Adipocyte (in vitro differentiated cells): Measurements from ENCODE around the gene TDRD10.

Source experiments
- DNase-seq: peaks from one replicate; pipeline ENCODE4 v3.0.0-alpha.2; 2015; ENCODE audit warnings: low read depth
- H3K27me3 ChIP-seq: replicated peaks from 2 replicates; pipeline ENCODE4 v1.7.0; 2013; ENCODE audit warnings: mild to moderate bottlenecking, low read length, moderate library complexity; ENCODE audit not compliant: control insufficient read depth, insufficient read depth
- H3K36me3 ChIP-seq: 2 replicates; pipeline ENCODE4 v1.7.0; 2013; ENCODE audit warnings: low read length, mild to moderate bottlenecking, moderate library complexity; ENCODE audit not compliant: control insufficient read depth, insufficient read depth, severe bottlenecking
- H3K4me1 ChIP-seq: 2 replicates; pipeline ENCODE4 v1.7.0; 2013; ENCODE audit warnings: mild to moderate bottlenecking, low read length, moderate library complexity; ENCODE audit not compliant: control insufficient read depth, insufficient read depth
- H3K4me3 ChIP-seq: 2 replicates; pipeline ENCODE4 v1.7.0; 2013; ENCODE audit warnings: mild to moderate bottlenecking, low read length, moderate library complexity
- H3K9ac ChIP-seq: 2 replicates; pipeline ENCODE4 v1.7.0; 2013; ENCODE audit warnings: mild to moderate bottlenecking, low read length, moderate library complexity
- H3K9me3 ChIP-seq: 2 replicates; pipeline ENCODE4 v1.7.0; 2013; ENCODE audit warnings: mild to moderate bottlenecking, low read length, moderate library complexity; ENCODE audit not compliant: control insufficient read depth

The TDRD10 gene

GRCh38 chr1:154497026-154497806, 4.8 kb upstream of the TDRD10 start:
- Histone ChIP-seq H3K4me1 (peaks cover 5% of the 10 kb centered on the region), H3K36me3 (no peaks in the 10 kb centered on the region), H3K9me3 (no peaks in the 10 kb centered on the region), H3K27me3 (peaks cover 39% of the 10 kb centered on the region), H3K9ac (no peak overlapping the region), H3K4me3 (no peak overlapping the region)
- no peak for DNase-seq

DNA sequence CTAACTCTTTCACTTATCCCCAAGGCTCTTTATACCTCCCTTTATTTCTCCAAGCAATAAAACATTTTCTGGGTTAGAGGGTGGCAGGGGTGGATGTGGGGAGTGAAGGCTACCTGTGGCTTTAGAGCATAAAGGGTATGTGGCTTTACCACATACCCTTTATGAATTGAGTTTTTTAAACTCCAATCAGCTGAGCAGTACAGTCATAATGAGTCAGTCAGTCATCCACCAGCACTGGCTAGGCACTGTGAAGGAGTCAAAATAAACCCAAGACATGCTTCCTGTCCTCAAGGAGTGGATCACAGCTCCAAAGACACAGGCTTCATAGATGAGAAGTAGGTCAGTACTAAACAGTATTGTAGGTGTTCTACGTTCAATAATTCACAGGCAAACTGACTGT, 2.6 kb upstream of the TDRD10 start:
- H3K36me3 ChIP-seq, result no peaks in the 10 kb centered on the region
- no peaks in the 10 kb centered on the region for H3K9me3 ChIP-seq
- H3K4me1 ChIP-seq, result peaks cover 5% of the 10 kb centered on the region
- H3K27me3 ChIP-seq, result peaks cover 45% of the 10 kb centered on the region
- H3K9ac ChIP-seq, result no peak overlapping the region
- H3K4me3 ChIP-seq, result no peak overlapping the region
- DNase-seq, result no peak

DNA sequence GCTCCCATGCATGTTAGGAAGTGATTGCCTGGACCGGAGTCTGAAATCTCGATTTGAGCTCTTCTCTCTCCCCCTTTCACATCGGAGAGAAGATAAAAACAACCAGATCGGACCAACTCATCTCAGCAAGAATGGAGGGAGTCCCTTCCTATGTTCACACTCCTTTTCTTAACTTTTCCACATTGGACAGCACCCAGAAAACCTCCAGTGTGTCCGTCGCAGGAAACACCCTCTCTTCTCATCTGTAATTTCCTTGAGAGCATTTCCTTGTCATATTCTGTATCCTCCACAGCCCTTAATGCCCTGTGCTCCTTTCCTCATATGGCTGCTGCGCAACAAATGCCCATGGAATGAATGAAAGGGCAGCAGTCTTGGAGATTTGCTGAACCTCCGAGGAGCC, 1.5 kb upstream of the TDRD10 start:
- Histone ChIP-seq H3K9ac (no peak overlapping the region), H3K9me3 (peaks cover 1% of the 10 kb centered on the region), H3K4me1 (peaks cover 5% of the 10 kb centered on the region), H3K36me3 (no peaks in the 10 kb centered on the region), H3K4me3 (no peak overlapping the region), H3K27me3 (peaks cover 48% of the 10 kb centered on the region)
- DNase-seq, result no peak

DNA sequence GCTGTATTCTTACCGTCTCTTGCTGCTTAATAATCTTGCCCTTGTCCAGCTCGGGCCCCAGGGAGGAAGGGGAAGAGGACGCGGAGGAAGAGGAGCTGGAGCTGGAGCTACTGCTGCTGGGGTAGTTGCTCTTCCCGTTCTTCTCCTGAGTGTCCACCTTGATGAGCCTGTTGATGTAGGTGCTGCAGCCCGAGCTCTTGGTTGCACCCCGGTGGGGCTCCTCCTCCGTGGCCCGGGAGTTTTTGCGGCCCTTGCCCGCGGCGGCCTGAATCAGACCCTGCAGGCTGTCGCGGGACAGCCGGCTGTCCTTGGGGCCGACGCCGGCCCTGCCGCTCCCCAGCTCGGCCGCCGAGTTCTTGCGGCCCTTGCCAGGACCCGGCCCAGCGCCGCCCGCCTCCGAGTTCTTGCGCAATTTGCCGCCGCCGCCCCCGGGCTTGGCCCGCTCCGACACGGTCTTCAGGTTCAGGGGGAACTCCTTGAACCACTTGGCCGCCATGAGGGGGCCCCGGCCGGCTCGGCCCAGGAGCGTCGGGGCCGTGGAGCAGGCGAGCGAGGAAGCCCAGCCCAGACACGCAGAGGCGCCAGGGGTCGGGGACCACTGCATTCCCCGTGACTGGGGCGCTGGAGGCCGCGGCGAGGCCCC, 475 bp upstream of the TDRD10 start:
- Histone ChIP-seq H3K36me3 (no peaks in the 10 kb centered on the region), H3K4me3 (peak overlapping the region; percentile 64), H3K9me3 (peaks cover 8% of the 10 kb centered on the region), H3K27me3 (peaks cover 48% of the 10 kb centered on the region), H3K4me1 (peaks cover 5% of the 10 kb centered on the region), H3K9ac (peak overlapping the region; percentile 34)
- peak; percentile 44 for DNase-seq

DNA sequence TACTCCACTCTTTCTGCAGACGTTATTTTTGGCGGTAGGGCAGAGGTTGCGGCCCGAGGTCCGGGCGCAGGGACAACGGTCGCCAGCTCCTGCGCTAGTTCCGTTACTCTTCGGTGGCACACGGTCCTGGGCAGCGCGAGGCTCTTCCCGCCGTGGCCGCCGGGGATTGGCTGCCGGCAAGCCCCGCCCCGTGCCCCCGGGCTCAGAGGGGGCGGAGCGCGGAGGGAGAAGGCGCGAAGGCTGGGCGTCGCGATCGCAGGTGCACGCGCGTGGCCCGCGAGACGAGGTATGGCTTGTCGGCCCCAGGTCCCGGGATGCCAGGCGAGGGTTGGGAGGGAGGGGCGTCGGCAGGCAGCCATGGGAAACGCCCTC, 711 bp downstream of the TDRD10 start:
- Histone ChIP-seq H3K9ac (no peak overlapping the region), H3K36me3 (no peaks in the 10 kb centered on the region), H3K4me1 (peaks cover 5% of the 10 kb centered on the region), H3K27me3 (peaks cover 56% of the 10 kb centered on the region), H3K4me3 (no peak overlapping the region), H3K9me3 (peaks cover 8% of the 10 kb centered on the region)
- DNase-seq, result no peak

- Histone ChIP-seq H3K9me3 (peaks cover 8% of the 10 kb centered on the region), H3K4me3 (no peak overlapping the region), H3K4me1 (peaks cover 5% of the 10 kb centered on the region), H3K27me3 (peaks cover 59% of the 10 kb centered on the region), H3K36me3 (no peaks in the 10 kb centered on the region), H3K9ac (no peak overlapping the region)
- no peak for DNase-seq
These were observed 1.9 kb downstream of the TDRD10 start for GRCh38 chr1:154503898-154504297.

- no peak for DNase-seq
- H3K27me3 ChIP-seq, result peaks cover 49% of the 10 kb centered on the region
These were observed 10.7 kb downstream of the TDRD10 start for GRCh38 chr1:154512760-154513159.

GRCh38 chr1:154514066-154514553, 12.1 kb downstream of the TDRD10 start:
- DNase-seq, result no peak
- peaks cover 39% of the 10 kb centered on the region for H3K27me3 ChIP-seq
- H3K9me3 ChIP-seq, result no peaks in the 10 kb centered on the region
- no peaks in the 10 kb centered on the region for H3K4me1 ChIP-seq
- H3K36me3 ChIP-seq, result no peaks in the 10 kb centered on the region
- H3K4me3 ChIP-seq, result no peak overlapping the region
- no peak overlapping the region for H3K9ac ChIP-seq

More at GRCh38 chr1:154512760-154513159, 10.7 kb downstream of the TDRD10 start:
- H3K4me3 ChIP-seq, result no peak overlapping the region
- no peak overlapping the region for H3K9ac ChIP-seq
- H3K9me3 ChIP-seq, result no peaks in the 10 kb centered on the region
- H3K4me1 ChIP-seq, result no peaks in the 10 kb centered on the region
- no peaks in the 10 kb centered on the region for H3K36me3 ChIP-seq

DNA sequence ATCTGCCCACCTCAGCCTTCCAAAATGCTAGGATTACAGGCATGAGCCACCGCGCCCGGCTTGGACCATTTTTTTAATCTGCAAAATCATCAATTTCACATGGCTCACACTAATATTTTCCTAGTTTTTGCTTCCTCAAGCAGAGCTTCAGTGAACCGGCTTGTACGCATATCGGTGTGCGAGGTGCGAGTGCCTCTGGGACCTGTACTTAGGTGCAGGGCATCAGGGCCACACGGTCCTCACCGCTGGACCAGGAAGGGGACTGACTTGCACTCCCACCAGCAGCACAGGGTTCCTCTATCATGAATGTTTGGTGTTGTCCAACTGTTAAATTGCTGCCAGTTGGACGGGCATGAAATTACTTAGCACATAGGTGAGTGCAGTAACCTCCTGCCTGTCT, 15.6 kb downstream of the TDRD10 start:
- H3K9ac ChIP-seq, result no peak overlapping the region
- no peaks in the 10 kb centered on the region for H3K9me3 ChIP-seq
- H3K27me3 ChIP-seq, result peaks cover 38% of the 10 kb centered on the region
- no peak overlapping the region for H3K4me3 ChIP-seq
- DNase-seq, result no peak
- H3K4me1 ChIP-seq, result peaks cover 4% of the 10 kb centered on the region
- no peaks in the 10 kb centered on the region for H3K36me3 ChIP-seq

DNA sequence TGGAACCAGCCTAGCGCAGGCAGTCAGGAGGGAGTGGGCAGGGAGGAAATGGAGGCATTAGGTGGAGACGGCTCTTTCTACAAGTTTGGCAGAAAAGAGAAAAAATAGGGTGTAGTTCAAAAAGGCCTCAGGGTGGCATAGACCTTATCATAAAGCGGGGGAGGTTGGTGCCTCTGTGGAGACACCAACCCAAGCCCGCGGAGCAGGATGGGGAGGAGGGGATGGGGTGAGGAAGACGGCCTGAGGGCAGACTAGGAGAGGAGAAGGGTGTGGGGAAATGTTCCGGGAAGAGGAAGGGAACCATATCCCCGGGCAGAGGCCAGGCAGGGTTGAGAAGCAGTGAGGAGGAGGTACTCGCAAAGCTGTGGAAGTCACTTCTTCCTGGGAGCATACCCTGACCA, 17.6 kb downstream of the TDRD10 start:
- H3K9me3 ChIP-seq, result peaks cover 7% of the 10 kb centered on the region
- H3K27me3 ChIP-seq, result peaks cover 34% of the 10 kb centered on the region
- peaks cover 4% of the 10 kb centered on the region for H3K4me1 ChIP-seq
- H3K36me3 ChIP-seq, result no peaks in the 10 kb centered on the region
- DNase-seq, result no peak
- H3K4me3 ChIP-seq, result no peak overlapping the region
- H3K9ac ChIP-seq, result no peak overlapping the region

GRCh38 chr1:154520333-154520732, 18.3 kb downstream of the TDRD10 start:
- H3K4me3 ChIP-seq, result no peak overlapping the region
- DNase-seq, result no peak
- no peaks in the 10 kb centered on the region for H3K36me3 ChIP-seq
- H3K4me1 ChIP-seq, result peaks cover 4% of the 10 kb centered on the region
- H3K27me3 ChIP-seq, result peaks cover 34% of the 10 kb centered on the region
- no peak overlapping the region for H3K9ac ChIP-seq
- peaks cover 7% of the 10 kb centered on the region for H3K9me3 ChIP-seq
